Measurements from ENCODE around the gene KRT72.

KRT72 gene

GRCh38 chr12:52577316-52577715 is 23.9 kb downstream of the KRT72 start:
- H3K27me3 ChIP-seq (ENCODE audit: insufficient read depth, low read length), result no peaks in the 10 kb centered on the region
- no peaks in the 10 kb centered on the region for H3K4me1 ChIP-seq (ENCODE audit: insufficient read depth, low read length)
- H3K27ac ChIP-seq (ENCODE audit: low read depth, low read length), result no peak overlapping the region
- H3K9ac ChIP-seq (ENCODE audit: low read depth, low read length), result no peak overlapping the region
- no peaks in the 10 kb centered on the region for H3K9me3 ChIP-seq (ENCODE audit: insufficient read depth, low read depth, low read length)
- 94% methylated on average over 8 of the region's 8 CpGs for WGBS
- H3K36me3 ChIP-seq (ENCODE audit: insufficient read depth, low read length), result no peaks in the 10 kb centered on the region
- no peak overlapping the region for H3K4me3 ChIP-seq (ENCODE audit: low read length)

- H3K4me3 ChIP-seq (ENCODE audit: low read length), result no peak overlapping the region
- H3K27me3 ChIP-seq (ENCODE audit: insufficient read depth, low read length), result no peaks in the 10 kb centered on the region
- no peaks in the 10 kb centered on the region for H3K9me3 ChIP-seq (ENCODE audit: insufficient read depth, low read depth, low read length)
- no peaks in the 10 kb centered on the region for H3K4me1 ChIP-seq (ENCODE audit: insufficient read depth, low read length)
- WGBS, result 97% methylated on average over 3 of the region's 3 CpGs
- no peaks in the 10 kb centered on the region for H3K36me3 ChIP-seq (ENCODE audit: insufficient read depth, low read length)
- no peak overlapping the region for H3K9ac ChIP-seq (ENCODE audit: low read depth, low read length)
- no peak overlapping the region for H3K27ac ChIP-seq (ENCODE audit: low read depth, low read length)
Observed at GRCh38 chr12:52575948-52576347, 25.3 kb downstream of the KRT72 start.

DNA sequence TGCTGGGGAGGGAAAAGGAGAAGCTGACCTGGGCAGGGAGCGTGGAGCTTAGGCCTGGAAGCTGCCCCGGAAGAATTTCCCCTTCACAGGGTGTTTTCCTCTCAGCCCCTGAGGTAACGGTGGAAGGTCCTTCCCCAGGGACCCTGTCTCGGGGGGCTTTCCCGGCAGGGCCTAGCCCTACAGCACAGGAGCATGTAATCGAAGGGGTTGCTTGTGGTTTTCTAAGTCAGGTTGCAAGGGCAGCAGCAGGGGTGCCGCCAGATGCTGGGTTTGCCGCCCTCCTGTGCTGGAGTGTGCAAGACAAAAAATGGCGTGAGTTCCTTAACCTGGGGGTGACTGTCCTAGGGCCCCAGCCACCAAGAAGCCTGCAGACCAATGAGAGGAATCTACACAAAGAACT is 26.0 kb downstream of the KRT72 start:
- no peaks in the 10 kb centered on the region for H3K27me3 ChIP-seq (ENCODE audit: insufficient read depth, low read length)
- no peaks in the 10 kb centered on the region for H3K9me3 ChIP-seq (ENCODE audit: insufficient read depth, low read depth, low read length)
- WGBS, result 94% methylated on average over 9 of the region's 9 CpGs

GRCh38 chr12:52573743-52574142 is 27.5 kb downstream of the KRT72 start, which contains the start of gene KRT74:
KRT74 (minus strand) TSS chr12:52573843; CDS start chr12:52573777, 66 bp downstream.
- H3K9me3 ChIP-seq (ENCODE audit: insufficient read depth, low read depth, low read length), result no peaks in the 10 kb centered on the region
- H3K9ac ChIP-seq (ENCODE audit: low read depth, low read length), result no peak within 1 kb of the TSS
- no peaks in the 10 kb centered on the region for H3K36me3 ChIP-seq (ENCODE audit: insufficient read depth, low read length)
- H3K4me1 ChIP-seq (ENCODE audit: insufficient read depth, low read length), result no peaks in the 10 kb centered on the region
- no peak within 1 kb of the TSS for H3K27ac ChIP-seq (ENCODE audit: low read depth, low read length)
- 97% methylated on average over 3 of the region's 3 CpGs for WGBS
- H3K27me3 ChIP-seq (ENCODE audit: insufficient read depth, low read length), result no peaks in the 10 kb centered on the region
- H3K4me3 ChIP-seq (ENCODE audit: low read length), result no peak within 1 kb of the TSS

More for the DNA sequence above, 26.0 kb downstream of the KRT72 start:
- no peak overlapping the region for H3K9ac ChIP-seq (ENCODE audit: low read depth, low read length)
- H3K36me3 ChIP-seq (ENCODE audit: insufficient read depth, low read length), result no peaks in the 10 kb centered on the region
- H3K27ac ChIP-seq (ENCODE audit: low read depth, low read length), result no peak overlapping the region
- H3K4me3 ChIP-seq (ENCODE audit: low read length), result no peak overlapping the region
- H3K4me1 ChIP-seq (ENCODE audit: insufficient read depth, low read length), result no peaks in the 10 kb centered on the region

DNA sequence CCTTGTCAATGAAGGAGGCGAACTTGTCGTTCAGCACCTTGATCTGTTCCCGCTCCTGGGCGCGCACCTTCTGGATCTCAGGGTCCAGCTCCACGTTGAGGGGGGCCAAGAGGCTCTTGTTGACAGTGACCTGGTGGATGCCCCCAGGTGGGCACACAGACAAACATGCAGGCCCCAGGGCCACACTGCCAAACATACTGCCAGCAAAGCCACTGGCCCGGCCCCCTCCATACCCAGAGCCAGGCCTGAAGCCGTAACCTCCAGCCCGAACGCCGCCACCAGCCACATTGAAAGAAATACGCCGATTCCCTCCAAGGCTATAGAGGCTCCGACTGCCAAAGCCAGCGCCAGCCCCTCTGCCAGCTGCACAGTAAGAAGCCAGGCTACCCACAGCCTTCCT is 28.0 kb downstream of the KRT72 start:
- 95% methylated on average over 15 of the region's 15 CpGs for WGBS
- H3K27me3 ChIP-seq (ENCODE audit: insufficient read depth, low read length), result no peaks in the 10 kb centered on the region

DNA sequence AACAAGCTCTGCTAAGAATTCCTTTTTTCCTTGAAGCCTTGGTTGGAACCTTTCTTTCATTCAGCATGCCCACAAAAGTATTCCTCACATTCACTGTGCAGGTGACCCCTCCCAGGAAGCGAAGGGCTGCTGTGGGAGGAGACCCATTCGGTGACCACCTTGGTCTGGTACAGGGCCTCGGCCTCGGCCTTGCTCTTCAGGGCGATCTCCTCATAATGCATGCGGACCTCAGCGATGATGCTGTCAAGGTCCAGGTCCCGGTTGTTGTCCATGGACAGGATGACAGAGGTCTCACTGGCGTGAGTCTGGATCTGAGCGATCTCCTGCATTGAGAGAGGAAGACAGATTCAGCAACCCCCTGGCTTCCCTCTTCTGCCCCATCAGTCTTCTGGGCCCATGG is 30.8 kb downstream of the KRT72 start:
- Histone ChIP-seq H3K9ac (ENCODE audit: low read depth, low read length) (no peak overlapping the region), H3K9me3 (ENCODE audit: insufficient read depth, low read depth, low read length) (no peaks in the 10 kb centered on the region), H3K4me1 (ENCODE audit: insufficient read depth, low read length) (no peaks in the 10 kb centered on the region), H3K27ac (ENCODE audit: low read depth, low read length) (no peak overlapping the region), H3K4me3 (ENCODE audit: low read length) (no peak overlapping the region), H3K36me3 (ENCODE audit: insufficient read depth, low read length) (no peaks in the 10 kb centered on the region), H3K27me3 (ENCODE audit: insufficient read depth, low read length) (no peaks in the 10 kb centered on the region)
- 94% methylated on average over 10 of the region's 10 CpGs for WGBS

More for the DNA sequence above, 28.0 kb downstream of the KRT72 start:
- no peak overlapping the region for H3K9ac ChIP-seq (ENCODE audit: low read depth, low read length)
- no peaks in the 10 kb centered on the region for H3K9me3 ChIP-seq (ENCODE audit: insufficient read depth, low read depth, low read length)
- no peak overlapping the region for H3K27ac ChIP-seq (ENCODE audit: low read depth, low read length)
- no peaks in the 10 kb centered on the region for H3K36me3 ChIP-seq (ENCODE audit: insufficient read depth, low read length)
- H3K4me3 ChIP-seq (ENCODE audit: low read length), result no peak overlapping the region
- no peaks in the 10 kb centered on the region for H3K4me1 ChIP-seq (ENCODE audit: insufficient read depth, low read length)

GRCh38 chr12:52568111-52568510 is 33.2 kb downstream of the KRT72 start:
- 95% methylated on average over 12 of the region's 12 CpGs for WGBS
- no peaks in the 10 kb centered on the region for H3K36me3 ChIP-seq (ENCODE audit: insufficient read depth, low read length)
- no peak overlapping the region for H3K27ac ChIP-seq (ENCODE audit: low read depth, low read length)
- H3K9me3 ChIP-seq (ENCODE audit: insufficient read depth, low read depth, low read length), result no peaks in the 10 kb centered on the region
- H3K27me3 ChIP-seq (ENCODE audit: insufficient read depth, low read length), result no peaks in the 10 kb centered on the region
- H3K4me3 ChIP-seq (ENCODE audit: low read length), result no peak overlapping the region
- no peaks in the 10 kb centered on the region for H3K4me1 ChIP-seq (ENCODE audit: insufficient read depth, low read length)
- no peak overlapping the region for H3K9ac ChIP-seq (ENCODE audit: low read depth, low read length)

- H3K36me3 ChIP-seq (ENCODE audit: insufficient read depth, low read length), result no peaks in the 10 kb centered on the region
- no peak overlapping the region for H3K27ac ChIP-seq (ENCODE audit: low read depth, low read length)
- H3K4me3 ChIP-seq (ENCODE audit: low read length), result no peak overlapping the region
- no peaks in the 10 kb centered on the region for H3K9me3 ChIP-seq (ENCODE audit: insufficient read depth, low read depth, low read length)
- no peak overlapping the region for H3K9ac ChIP-seq (ENCODE audit: low read depth, low read length)
- H3K4me1 ChIP-seq (ENCODE audit: insufficient read depth, low read length), result no peaks in the 10 kb centered on the region
- WGBS, result 80% methylated on average over 8 of the region's 8 CpGs
- H3K27me3 ChIP-seq (ENCODE audit: insufficient read depth, low read length), result no peaks in the 10 kb centered on the region
Observed at GRCh38 chr12:52566847-52567291, 34.4 kb downstream of the KRT72 start.

GRCh38 chr12:52564582-52564981 is 36.7 kb downstream of the KRT72 start:
- Histone ChIP-seq H3K27ac (ENCODE audit: low read depth, low read length) (no peak overlapping the region), H3K27me3 (ENCODE audit: insufficient read depth, low read length) (no peaks in the 10 kb centered on the region), H3K36me3 (ENCODE audit: insufficient read depth, low read length) (no peaks in the 10 kb centered on the region), H3K4me3 (ENCODE audit: low read length) (no peak overlapping the region), H3K4me1 (ENCODE audit: insufficient read depth, low read length) (no peaks in the 10 kb centered on the region), H3K9ac (ENCODE audit: low read depth, low read length) (no peak overlapping the region), H3K9me3 (ENCODE audit: insufficient read depth, low read depth, low read length) (no peaks in the 10 kb centered on the region)
- 82% methylated on average over 1 of the region's 1 CpG for WGBS

DNA sequence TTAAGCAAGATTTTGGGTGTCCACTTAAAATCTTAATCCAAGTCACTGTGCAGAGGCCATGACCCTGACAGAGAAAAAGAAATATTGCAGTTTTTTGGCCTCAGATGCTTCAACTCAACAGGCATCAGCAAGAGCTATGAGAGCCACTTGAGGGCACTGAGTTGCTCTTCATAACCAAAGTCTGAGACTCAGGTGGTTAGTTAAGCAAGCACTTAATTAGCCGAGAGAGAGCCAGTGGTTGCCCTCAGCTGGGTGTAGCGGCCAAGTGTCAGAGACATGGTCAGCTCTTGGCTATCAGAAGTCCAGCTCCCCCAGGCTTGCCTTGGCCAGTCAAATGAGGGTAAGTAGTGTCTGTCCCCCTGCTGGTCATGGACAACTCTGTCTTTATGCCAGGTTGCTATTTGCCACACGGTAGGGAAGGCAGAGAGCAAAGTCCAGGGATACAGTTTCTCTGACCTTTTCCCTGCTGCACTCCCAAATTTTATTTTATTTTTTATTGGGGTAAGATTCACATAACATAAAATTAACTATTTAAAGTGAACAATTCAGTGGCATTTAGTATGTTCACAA is 39.3 kb downstream of the KRT72 start:
- Histone ChIP-seq H3K27me3 (ENCODE audit: insufficient read depth, low read length) (no peaks in the 10 kb centered on the region), H3K27ac (ENCODE audit: low read depth, low read length) (no peak overlapping the region), H3K36me3 (ENCODE audit: insufficient read depth, low read length) (no peaks in the 10 kb centered on the region), H3K4me1 (ENCODE audit: insufficient read depth, low read length) (no peaks in the 10 kb centered on the region), H3K4me3 (ENCODE audit: low read length) (no peak overlapping the region), H3K9ac (ENCODE audit: low read depth, low read length) (no peak overlapping the region), H3K9me3 (ENCODE audit: insufficient read depth, low read depth, low read length) (no peaks in the 10 kb centered on the region)
- WGBS, result 77% methylated on average over 3 of the region's 3 CpGs

DNA sequence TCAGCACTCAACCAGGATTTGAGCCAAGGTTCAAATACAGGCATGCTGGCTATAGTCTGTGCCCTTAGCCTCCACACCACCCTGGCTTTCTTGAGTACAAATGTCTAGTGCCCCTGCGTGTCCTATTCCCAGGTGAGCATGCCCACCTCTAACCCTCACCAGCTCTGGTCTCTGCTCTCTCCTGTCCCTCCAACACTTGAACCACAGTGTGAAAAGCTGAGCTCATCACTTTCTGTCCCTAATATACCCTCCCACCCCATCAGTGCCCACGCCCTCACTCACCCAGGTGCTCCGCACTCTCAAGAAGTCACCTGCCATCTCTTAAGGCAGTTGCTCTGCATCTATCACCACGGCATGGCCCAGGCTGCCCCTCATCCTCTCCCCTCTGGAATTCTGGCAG is 41.3 kb downstream of the KRT72 start:
- H3K9me3 ChIP-seq (ENCODE audit: insufficient read depth, low read depth, low read length), result no peaks in the 10 kb centered on the region
- 91% methylated on average over 4 of the region's 4 CpGs for WGBS
- H3K27ac ChIP-seq (ENCODE audit: low read depth, low read length), result no peak overlapping the region
- H3K36me3 ChIP-seq (ENCODE audit: insufficient read depth, low read length), result no peaks in the 10 kb centered on the region
- H3K9ac ChIP-seq (ENCODE audit: low read depth, low read length), result no peak overlapping the region
- no peaks in the 10 kb centered on the region for H3K27me3 ChIP-seq (ENCODE audit: insufficient read depth, low read length)
- no peaks in the 10 kb centered on the region for H3K4me1 ChIP-seq (ENCODE audit: insufficient read depth, low read length)
- no peak overlapping the region for H3K4me3 ChIP-seq (ENCODE audit: low read length)

Data from HUES64 (cell line).